A549 treated with dexamethasone at 1 μM for 4 hours (cell line): Measurements from ENCODE around the gene SEMA3F. TPM values are rescaled to one million over a fixed set of nuclear protein-coding genes. Genes with fewer than 3 reads are reported as not detected.

Source experiments
- total RNA-seq: library from RNA; stranded (reverse); fragments of 200-300 nt; extraction: Qiagen RNA extraction; gene quantifications from 5 replicates; pipeline ENCODE4 v1.2.3, GENCODE V29; 2022

SEMA3F gene
- 13.4 to 22.0 TPM (median 19.5 TPM) in 5 replicates for total RNA-seq

GRCh38 chr3:50154840-50155490 lies at the start of gene SEMA3F:
Gene SEMA3F (plus strand): TSS chr3:50155324. CDS start chr3:50159623, 4,299 bp downstream.

GRCh38 chr3:50190936-50191660 lies 36.0 kb downstream of the SEMA3F start, which contains the start of gene GNAT1:
Gene GNAT1 (plus strand): TSS chr3:50191610. CDS start chr3:50191726, 116 bp downstream.

GRCh38 chr3:50204804-50205412 lies 49.8 kb downstream of the SEMA3F start, which contains the start of gene SLC38A3:
Gene SLC38A3 (plus strand): TSS chr3:50205271. CDS start chr3:50214200, 8,929 bp downstream.

GRCh38 chr3:50235716-50236483 lies 80.8 kb downstream of the SEMA3F start, which contains the start of gene GNAI2:
Gene GNAI2 (plus strand): TSS chr3:50236204. CDS start chr3:50236336, 132 bp downstream.

Other genes starting within 250 kb of the SEMA3F start
- gene MON1A, start 225.5 kb upstream of the SEMA3F start, total RNA-seq = 5.1 to 9.3 TPM (median 8.0 TPM) in 5 replicates
- gene RBM6, start 215.2 kb upstream of the SEMA3F start, total RNA-seq = 24.8 to 27.8 TPM (median 25.9 TPM) in 5 replicates
- gene RBM5, start 66.4 kb upstream of the SEMA3F start, total RNA-seq = 27.0 to 42.6 TPM (median 37.4 TPM) in 5 replicates
- gene GNAT1, start 36.3 kb downstream of the SEMA3F start, total RNA-seq = 0.03 to 0.48 TPM (median 0.21 TPM) in 4 of 5 replicates, not detected in the other
- gene SLC38A3, start 49.9 kb downstream of the SEMA3F start, total RNA-seq = 0.05 to 0.22 TPM (median 0.06 TPM) in 4 of 5 replicates, not detected in the other
- gene GNAI2, start 80.9 kb downstream of the SEMA3F start, total RNA-seq = 34.0 to 49.8 TPM (median 46.8 TPM) in 5 replicates
- 5.0 to 7.7 TPM (median 6.3 TPM) in 5 replicates for gene SEMA3B, start 113.8 kb downstream of the SEMA3F start, total RNA-seq
- gene LSMEM2, start 123.8 kb downstream of the SEMA3F start, total RNA-seq = not detected in 5 replicates
- 66.6 to 89.9 TPM (median 85.4 TPM) in 5 replicates for gene IFRD2, start 137.1 kb downstream of the SEMA3F start, total RNA-seq
- gene HYAL3, start 144.1 kb downstream of the SEMA3F start, total RNA-seq = 7.0 to 9.9 TPM (median 8.8 TPM) in 5 replicates
- 4.3 to 7.9 TPM (median 6.4 TPM) in 5 replicates for gene NAA80, start 144.1 kb downstream of the SEMA3F start, total RNA-seq
- gene HYAL1, start 148.2 kb downstream of the SEMA3F start, total RNA-seq = 0.40 to 0.69 TPM (median 0.57 TPM) in 5 replicates
- gene HYAL2, start 167.4 kb downstream of the SEMA3F start, total RNA-seq = 21.2 to 33.5 TPM (median 29.2 TPM) in 5 replicates
- 22.6 to 36.7 TPM (median 34.6 TPM) in 5 replicates for gene TUSC2, start 172.9 kb downstream of the SEMA3F start, total RNA-seq
- gene RASSF1, start 185.5 kb downstream of the SEMA3F start, total RNA-seq = 15.1 to 17.6 TPM (median 17.2 TPM) in 5 replicates
- gene ZMYND10, start 190.4 kb downstream of the SEMA3F start, total RNA-seq = 0.71 to 1.3 TPM (median 1.0 TPM) in 5 replicates
- gene NPRL2, start 195.5 kb downstream of the SEMA3F start, total RNA-seq = 12.2 to 13.5 TPM (median 12.7 TPM) in 5 replicates
- gene CYB561D2, start 195.5 kb downstream of the SEMA3F start, total RNA-seq = 13.8 to 17.4 TPM (median 15.7 TPM) in 5 replicates
- gene TMEM115, start 204.2 kb downstream of the SEMA3F start, total RNA-seq = 37.1 to 50.9 TPM (median 49.1 TPM) in 5 replicates